GM12874 (cell line): ENCODE results near the gene HAO2.

Experiments
- CTCF ChIP-seq: IDR thresholded peaks from 2 replicates; pipeline ENCODE4 v1.5.1; 2011; ENCODE audit warnings: low read depth, mild to moderate bottlenecking, control low read depth, low read length, moderate library complexity; ENCODE audit not compliant: insufficient read depth

The HAO2 gene

GRCh38 chr1:119440721-119441307, 72.2 kb downstream of the HAO2 start:
- TF ChIP-seq CTCF, result no peak

GRCh38 chr1:119442756-119443155, 74.2 kb downstream of the HAO2 start:
- no peak for TF ChIP-seq CTCF
